ENCODE measurements around the gene CBFB.
A peak's percentile ranks its signal among the peaks of the same experiment; 100 is the strongest.
"Not testable (repeated sequence)": the region's sequence is repeated elsewhere in the genome, so short reads cannot be mapped to it uniquely, and the experiment has no call there.

The CBFB gene

GRCh38 chr16:67100569-67101310 is 71.8 kb downstream of the CBFB start:
- DNase-seq, result peak; percentile 21

DNA sequence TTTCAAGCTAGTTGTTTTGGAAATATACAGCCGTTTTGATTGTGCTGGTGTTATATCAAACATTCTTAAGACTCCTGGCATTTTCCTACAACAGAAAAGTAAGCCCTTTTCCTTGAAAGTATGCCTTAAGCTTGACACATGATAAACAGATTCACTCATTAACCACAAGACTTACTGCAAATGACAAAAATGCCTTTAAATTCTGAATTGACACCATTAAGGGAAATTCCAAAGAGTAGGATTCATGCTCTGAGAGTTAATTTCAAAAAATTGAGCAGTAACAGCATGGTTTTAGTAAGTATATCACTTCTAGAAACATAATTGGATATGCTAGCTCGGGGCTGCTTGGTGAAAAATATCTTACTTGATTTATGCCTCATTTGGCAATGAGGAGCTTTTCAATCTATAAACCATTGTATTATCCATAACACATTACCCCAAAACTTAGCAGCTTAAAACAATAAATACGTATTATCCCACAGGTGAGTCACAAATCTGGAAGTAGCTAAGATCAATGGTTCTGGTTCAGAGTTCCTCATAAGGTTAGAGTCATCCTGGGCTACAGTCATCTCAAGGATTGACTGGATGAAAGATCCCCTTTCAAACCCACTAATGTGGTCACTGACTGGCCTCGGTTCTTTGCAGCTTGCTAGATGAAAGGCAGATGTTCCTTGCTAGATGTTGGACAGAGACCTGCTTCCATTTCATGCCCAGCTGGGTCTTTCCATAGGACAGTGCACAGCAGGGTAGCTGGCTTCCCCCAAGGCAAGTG is 72.5 kb downstream of the CBFB start:
- no peak for DNase-seq

- DNase-seq, result peak; percentile 4
Observed at GRCh38 chr16:67104061-67104460, 75.1 kb downstream of the CBFB start.

- DNase-seq, result no peak
Observed at GRCh38 chr16:67104845-67105244, 75.9 kb downstream of the CBFB start.

DNA sequence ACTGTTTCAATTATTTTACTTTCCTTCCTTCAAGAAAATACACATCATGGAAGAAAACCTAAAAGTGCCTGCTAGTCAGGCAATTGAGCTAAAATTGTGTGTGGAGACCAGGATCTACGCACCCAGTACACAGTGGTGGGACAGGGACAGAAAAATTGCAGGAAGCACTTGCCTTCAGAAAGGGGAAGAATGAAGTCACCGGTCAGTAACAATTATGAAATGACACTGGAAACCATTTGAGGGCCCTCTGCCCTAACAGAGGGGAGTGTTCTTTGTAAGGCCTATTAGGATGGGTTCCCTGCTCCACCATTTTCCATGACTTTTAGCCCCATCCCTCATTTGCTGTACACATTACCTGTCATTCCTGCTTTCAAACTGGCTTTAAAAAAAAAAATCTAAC is 76.3 kb downstream of the CBFB start:
- DNase-seq, result no peak

DNA sequence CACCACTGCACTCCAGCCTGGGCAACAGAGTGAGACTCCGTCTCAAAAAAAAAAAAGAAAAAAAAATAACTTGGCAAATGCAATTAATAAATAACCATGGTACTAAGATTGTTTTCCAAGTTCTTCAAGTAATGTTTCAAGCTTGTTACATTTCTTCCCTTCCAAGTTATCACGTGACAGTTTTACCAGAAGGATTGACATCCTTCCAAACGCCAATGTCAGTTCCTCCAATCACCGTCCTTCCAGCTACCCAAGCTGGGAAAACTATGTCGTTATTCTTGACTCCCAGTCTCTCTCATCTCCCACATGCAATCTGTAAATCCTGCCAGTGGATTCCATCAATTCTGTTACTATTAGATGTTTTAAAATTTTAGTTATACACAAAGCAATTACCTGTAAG is 76.9 kb downstream of the CBFB start:
- DNase-seq, result no peak

GRCh38 chr16:67108489-67108888 is 79.5 kb downstream of the CBFB start:
- no peak for DNase-seq

DNA sequence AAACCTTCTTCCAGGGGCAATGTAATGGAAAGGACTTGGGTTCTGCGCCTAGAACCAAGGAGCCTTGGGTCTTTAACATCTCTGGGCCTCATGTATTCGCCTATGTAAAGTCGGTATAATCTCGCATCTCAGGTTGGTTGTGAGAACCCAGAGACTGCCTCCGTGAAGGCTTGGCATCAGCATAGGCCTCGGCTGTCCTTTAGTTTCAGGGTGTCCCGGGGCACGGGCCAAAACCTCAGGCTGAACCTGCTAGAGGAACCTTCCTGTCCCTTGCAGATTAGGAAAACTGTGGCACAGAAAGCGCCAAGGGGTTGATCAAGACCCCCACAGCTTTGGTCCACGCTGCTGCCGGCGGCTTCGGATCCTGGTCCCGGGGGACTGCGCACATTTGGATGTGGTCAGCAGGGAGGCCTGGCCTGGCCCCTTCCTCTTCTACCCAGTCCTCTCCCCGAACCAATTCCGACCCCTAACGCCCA is 80.0 kb downstream of the CBFB start:
- no peak for DNase-seq

GRCh38 chr16:67109407-67110135 is 80.6 kb downstream of the CBFB start, which contains the start of gene PHAF1:
PHAF1 (plus strand) TSS chr16:67109941; CDS start chr16:67110176, 235 bp downstream.
- DNase-seq, result peak; percentile 89

- DNase-seq, result no peak
Observed at GRCh38 chr16:67111951-67112444, 83.0 kb downstream of the CBFB start.

DNA sequence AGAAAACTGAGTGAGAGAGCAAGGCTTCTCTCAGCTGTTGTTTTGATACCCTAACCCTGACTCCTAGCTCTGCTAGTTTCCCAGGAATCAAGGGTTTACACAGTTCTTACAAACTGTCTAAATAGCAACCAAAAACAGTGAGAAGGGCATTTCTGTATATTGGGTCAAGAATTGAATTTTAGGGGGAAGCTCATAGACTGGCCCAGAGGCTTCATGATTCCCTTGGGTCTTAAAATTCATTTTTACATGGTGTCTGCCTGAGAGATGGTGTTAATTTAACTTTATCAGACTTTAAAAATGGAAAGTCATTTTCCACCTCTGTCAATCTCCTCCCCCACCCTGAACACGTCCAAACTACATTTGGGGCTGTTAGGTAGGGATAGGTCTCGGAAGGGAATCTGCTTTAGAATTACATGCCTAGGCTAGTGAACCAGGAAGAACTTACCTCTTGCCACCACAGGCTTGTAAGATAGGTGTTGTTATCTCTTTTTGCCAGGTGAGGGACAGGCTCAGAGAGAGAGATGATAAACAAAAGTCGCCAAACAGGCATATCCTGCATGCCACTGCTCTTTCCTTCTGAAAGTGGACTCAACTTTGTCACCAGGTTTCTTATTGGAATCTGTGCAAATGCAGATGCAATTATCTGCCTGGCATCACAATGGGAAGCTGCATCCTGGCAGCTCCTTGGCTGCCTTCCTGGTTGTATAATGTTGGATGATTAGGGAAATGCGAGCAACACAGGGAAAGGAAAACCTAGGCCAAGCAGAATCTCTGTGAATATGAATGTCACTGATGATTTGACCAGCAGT is 83.8 kb downstream of the CBFB start:
- no peak for DNase-seq

- no peak for DNase-seq
Observed at GRCh38 chr16:67114793-67115192, 85.8 kb downstream of the CBFB start.

DNA sequence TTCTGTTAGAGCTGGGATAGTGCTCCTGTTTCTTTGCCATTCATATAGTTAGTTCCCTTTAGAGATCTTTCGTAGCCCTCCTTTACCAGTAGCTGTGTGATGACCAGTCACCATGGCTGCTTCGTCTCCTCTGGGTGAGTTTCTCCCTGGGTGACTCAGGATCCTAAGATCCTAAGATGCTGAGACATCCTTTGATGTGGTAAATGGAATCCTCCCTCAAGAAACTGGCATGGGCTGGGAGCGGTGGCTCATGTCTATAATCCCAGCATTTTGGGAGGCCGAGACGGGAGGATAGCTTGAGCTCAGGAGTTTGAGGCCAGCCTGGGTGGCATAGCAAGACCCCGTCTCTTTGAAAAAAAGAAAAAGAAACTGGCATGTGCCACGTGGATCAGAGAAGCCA is 86.7 kb downstream of the CBFB start:
- DNase-seq, result no peak

- DNase-seq, result no peak
Observed at GRCh38 chr16:67116388-67117311, 87.7 kb downstream of the CBFB start.

DNA sequence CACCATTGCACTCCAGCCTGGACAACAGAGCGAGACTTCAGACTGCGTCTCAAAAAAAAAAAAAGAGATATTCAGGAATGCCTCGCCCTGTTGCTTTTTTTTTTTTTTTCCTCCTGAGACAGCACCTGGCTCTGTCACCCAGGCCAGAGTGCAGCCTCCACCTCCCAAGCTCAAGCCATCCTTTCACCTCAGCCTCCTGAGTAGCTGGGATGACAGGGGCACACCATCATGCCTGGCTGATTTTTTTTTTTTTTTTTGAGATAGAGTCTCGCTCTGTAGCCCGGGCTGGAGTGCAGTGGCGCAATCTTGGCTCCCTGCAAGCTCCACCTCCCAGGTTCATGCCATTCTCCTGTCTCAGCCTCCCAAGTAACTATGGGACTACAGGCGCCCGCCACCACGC is 88.8 kb downstream of the CBFB start:
- no peak for DNase-seq

DNA sequence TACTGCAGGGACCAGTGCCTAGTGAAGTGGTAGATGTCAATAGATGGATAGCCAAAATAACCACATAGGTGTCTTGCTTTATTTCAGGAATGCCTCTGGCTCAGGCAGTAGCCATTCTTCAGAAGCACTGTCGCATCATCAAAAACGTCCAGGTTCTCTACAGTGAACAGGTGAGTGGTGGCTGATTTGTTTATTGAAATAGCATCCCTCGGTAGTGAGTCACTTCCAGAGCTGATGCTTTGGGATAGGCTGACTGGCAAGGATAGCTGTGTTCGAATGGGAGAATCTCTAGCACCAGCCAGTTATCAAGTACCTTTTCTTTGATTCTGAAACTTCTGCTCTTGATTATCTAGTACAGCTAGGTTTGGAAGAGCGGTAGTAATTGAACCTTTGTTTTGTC is 91.1 kb downstream of the CBFB start:
- no peak for DNase-seq

GRCh38 chr16:67122799-67123198 is 93.8 kb downstream of the CBFB start:
- not testable (repeated sequence) for DNase-seq

DNA sequence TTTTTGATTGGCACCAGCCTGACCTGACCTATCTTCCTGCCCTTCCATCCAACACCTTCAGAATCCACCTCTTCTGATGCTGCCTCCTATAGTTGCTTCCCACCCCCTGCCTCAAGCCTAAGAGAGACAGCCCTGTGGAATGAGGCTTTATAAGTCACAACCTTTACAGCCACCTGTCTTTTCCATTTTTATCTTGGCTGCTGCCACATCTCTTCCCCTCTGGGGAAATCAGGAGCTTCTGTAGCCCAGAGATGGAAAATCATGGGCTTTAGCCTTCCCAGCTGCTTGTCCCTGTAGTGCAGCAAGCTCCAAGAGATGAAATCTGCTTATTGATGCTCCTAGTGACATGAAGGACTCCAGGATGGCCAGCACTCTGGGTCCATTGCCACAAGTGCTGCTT is 99.5 kb downstream of the CBFB start:
- no peak for DNase-seq

DNA sequence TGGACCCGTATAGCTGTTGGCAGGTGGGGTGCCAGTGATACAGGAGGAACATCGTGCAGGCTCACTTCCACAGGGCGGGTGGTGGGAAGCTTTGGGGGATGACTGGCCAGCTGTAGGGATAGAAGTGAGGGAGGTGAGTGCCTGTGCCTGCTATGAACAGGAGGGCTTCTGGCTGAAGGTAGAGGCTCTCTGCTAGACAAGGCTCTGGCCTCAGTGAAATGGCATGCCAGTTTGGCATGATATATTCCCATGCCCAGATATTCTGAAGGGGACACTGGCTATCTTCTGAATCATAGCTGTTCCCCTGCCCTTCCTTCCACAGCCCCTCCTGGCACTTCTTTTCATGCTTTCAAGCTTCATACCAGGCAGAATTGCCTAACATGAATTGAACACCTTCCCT is 99.9 kb downstream of the CBFB start:
- DNase-seq, result no peak

DNA sequence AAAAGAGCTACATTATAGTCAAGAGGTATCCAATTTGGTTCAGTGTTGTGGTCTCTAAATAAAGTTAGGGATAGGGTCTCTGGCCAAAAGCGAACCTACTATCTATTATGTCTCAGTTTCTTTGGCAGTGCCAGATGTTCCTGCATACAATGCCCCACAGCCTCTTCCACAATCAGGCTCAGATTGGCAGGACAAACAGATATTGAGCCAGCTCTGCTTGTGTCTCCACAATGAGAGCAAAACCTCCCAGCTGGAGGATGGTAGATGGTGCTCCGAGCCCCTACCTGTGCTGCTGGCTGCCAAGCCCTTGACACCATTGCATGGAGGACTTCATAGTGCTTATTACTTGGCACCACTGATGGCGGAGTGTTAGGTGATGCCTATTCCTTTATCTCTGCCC is 100.5 kb downstream of the CBFB start:
- no peak for DNase-seq

DNA sequence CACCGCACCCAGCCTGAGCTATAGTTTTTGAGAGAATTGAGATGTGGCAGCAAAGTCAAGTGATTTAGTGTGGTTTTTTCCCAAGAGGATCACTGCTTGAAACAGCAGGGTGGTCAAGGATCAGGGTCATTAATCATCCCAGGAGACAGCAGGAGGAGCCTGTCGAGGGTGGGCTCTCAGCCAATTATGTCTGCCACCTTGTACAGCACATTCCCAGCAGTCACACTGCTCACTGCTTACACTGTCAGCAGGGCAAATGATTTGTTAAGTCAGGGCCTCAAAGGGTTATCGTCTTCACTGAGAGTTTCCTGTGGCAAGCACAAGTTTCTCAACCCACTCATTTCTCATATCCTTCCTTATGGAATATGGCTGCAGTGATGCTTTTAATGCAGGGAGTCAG is 108.7 kb downstream of the CBFB start:
- no peak for DNase-seq
